ENCODE measurements around the gene WDFY1.

DNA sequence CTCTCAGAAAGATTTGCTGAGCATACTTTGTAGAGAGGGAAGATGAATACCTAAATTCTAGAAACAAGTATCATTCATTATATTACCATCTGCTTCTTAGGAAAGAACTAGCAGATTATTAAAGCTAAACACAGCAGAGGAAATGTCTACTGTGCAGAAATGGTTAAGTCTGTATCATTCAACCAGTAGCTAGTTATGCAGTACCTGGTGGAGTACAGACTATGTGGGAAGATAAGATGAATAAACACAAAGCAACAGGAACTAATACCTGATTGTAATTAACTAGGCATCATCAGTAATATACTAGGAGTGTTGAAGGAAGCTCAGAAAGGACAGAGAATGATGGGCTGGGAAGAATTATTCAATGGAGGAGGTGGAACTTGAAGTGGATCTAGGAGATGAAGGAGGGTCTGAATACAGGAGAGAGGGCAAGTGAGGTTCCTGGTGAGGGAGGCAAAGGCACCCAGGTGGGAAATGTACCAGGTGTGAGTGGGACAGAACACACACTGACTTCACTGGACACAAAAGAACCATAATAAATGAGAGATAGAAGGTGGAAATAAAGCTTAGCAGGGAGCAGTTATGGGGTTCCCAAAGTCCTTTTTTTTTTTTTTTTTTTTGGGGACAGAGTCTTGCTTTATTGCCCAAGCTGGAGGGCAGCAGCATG lies 9.5 kb downstream of the WDFY1 start:
- TF ChIP-seq MTA3 (IDR thresholded peaks at IDR 0.05; ENCODE audit: borderline replicate concordance) (no peak), EZH2 (IDR thresholded peaks at IDR 0.05; ENCODE audit: borderline replicate concordance, low read depth, low read length) (no peak), CBX5 (IDR thresholded peaks at IDR 0.05; ENCODE audit: borderline replicate concordance, low read depth) (no peak), L3MBTL2 (IDR thresholded peaks at IDR 0.05) (no peak), IRF2 (CRISPR knock-in tag; IDR thresholded peaks at IDR 0.05) (no peak), RBM22 (IDR thresholded peaks at IDR 0.05; ENCODE audit: low read depth, low read length, poor library complexity, severe bottlenecking) (no peak), POLR2AphosphoS5 (IDR thresholded peaks at IDR 0.05; ENCODE audit: control insufficient read depth, insufficient read depth, low read depth, low read length) (no peak), NR3C1 (CRISPR knock-in tag; IDR thresholded peaks at IDR 0.05) (no peak), ZFX (CRISPR knock-in tag; IDR thresholded peaks at IDR 0.05) (no peak), JUNB (CRISPR knock-in tag; conservative IDR thresholded peaks at IDR 0.05) (no peak), BDP1 (IDR thresholded peaks at IDR 0.05; ENCODE audit: insufficient read depth, insufficient read length) (no peak)
- TF ChIP-seq, protein P1, sequence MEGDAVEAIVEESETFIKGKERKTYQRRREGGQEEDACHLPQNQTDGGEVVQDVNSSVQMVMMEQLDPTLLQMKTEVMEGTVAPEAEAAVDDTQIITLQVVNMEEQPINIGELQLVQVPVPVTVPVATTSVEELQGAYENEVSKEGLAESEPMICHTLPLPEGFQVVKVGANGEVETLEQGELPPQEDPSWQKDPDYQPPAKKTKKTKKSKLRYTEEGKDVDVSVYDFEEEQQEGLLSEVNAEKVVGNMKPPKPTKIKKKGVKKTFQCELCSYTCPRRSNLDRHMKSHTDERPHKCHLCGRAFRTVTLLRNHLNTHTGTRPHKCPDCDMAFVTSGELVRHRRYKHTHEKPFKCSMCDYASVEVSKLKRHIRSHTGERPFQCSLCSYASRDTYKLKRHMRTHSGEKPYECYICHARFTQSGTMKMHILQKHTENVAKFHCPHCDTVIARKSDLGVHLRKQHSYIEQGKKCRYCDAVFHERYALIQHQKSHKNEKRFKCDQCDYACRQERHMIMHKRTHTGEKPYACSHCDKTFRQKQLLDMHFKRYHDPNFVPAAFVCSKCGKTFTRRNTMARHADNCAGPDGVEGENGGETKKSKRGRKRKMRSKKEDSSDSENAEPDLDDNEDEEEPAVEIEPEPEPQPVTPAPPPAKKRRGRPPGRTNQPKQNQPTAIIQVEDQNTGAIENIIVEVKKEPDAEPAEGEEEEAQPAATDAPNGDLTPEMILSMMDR (IDR thresholded peaks at IDR 0.05 in 2 of 3, conservative IDR thresholded peaks at IDR 0.05 in 1 of 3; ENCODE audit: insufficient read depth in 2 of 3, low read depth in 1 of 3, low read length in 3 of 3), result no peak
- TF ChIP-seq, protein P2, sequence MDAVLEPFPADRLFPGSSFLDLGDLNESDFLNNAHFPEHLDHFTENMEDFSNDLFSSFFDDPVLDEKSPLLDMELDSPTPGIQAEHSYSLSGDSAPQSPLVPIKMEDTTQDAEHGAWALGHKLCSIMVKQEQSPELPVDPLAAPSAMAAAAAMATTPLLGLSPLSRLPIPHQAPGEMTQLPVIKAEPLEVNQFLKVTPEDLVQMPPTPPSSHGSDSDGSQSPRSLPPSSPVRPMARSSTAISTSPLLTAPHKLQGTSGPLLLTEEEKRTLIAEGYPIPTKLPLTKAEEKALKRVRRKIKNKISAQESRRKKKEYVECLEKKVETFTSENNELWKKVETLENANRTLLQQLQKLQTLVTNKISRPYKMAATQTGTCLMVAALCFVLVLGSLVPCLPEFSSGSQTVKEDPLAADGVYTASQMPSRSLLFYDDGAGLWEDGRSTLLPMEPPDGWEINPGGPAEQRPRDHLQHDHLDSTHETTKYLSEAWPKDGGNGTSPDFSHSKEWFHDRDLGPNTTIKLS (IDR thresholded peaks at IDR 0.05; ENCODE audit: borderline replicate concordance, low read depth), result no peak
- TF ChIP-seq, protein P3, sequence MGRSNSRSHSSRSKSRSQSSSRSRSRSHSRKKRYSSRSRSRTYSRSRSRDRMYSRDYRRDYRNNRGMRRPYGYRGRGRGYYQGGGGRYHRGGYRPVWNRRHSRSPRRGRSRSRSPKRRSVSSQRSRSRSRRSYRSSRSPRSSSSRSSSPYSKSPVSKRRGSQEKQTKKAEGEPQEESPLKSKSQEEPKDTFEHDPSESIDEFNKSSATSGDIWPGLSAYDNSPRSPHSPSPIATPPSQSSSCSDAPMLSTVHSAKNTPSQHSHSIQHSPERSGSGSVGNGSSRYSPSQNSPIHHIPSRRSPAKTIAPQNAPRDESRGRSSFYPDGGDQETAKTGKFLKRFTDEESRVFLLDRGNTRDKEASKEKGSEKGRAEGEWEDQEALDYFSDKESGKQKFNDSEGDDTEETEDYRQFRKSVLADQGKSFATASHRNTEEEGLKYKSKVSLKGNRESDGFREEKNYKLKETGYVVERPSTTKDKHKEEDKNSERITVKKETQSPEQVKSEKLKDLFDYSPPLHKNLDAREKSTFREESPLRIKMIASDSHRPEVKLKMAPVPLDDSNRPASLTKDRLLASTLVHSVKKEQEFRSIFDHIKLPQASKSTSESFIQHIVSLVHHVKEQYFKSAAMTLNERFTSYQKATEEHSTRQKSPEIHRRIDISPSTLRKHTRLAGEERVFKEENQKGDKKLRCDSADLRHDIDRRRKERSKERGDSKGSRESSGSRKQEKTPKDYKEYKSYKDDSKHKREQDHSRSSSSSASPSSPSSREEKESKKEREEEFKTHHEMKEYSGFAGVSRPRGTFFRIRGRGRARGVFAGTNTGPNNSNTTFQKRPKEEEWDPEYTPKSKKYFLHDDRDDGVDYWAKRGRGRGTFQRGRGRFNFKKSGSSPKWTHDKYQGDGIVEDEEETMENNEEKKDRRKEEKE (IDR thresholded peaks at IDR 0.05; ENCODE audit: borderline replicate concordance in 1 of 2, control insufficient read depth in 1 of 2, low read depth in 2 of 2, low read length in 1 of 2), result no peak

All from K562 (cell line).